Activated T-helper 2 cell treated with anti-CD3 and anti-CD28 coated beads, Interferon-gamma antibody, Interleukin-2, Interleukin-4, amounts not matched to agents 10 μg/mL and 5 μg/mL and 100 μg/mL, durations not matched to agents 14 hours and 24 hours and 36 hours (primary cell): ENCODE results near the gene NBPF11. TPM values are rescaled to one million over a fixed set of nuclear protein-coding genes. Genes with fewer than 3 reads are reported as not detected.
"Not testable (repeated sequence)": the region's sequence is repeated elsewhere in the genome, so short reads cannot be mapped to it uniquely, and the experiment has no call there.

Source experiments
- DNase-seq: peaks from one replicate; pipeline ENCODE4 v3.0.0; 2021; ENCODE audit warnings: low spot score
- H3K27ac Mint-ChIP-seq: one replicate; pipeline ENCODE4 v1.8.0; 2021; ENCODE audit warnings: mixed read lengths
- H3K27me3 Mint-ChIP-seq: one replicate; pipeline ENCODE4 v1.8.0; 2021; ENCODE audit warnings: low read depth, mixed read lengths
- H3K36me3 Mint-ChIP-seq: one replicate; pipeline ENCODE4 v1.8.0; 2021; ENCODE audit warnings: low read depth, mixed read lengths
- H3K4me1 Mint-ChIP-seq: one replicate; pipeline ENCODE4 v1.8.0; 2021; ENCODE audit warnings: low read depth, mixed read lengths
- H3K4me3 Mint-ChIP-seq: one replicate; pipeline ENCODE4 v1.8.0; 2021; ENCODE audit warnings: low read depth, mild to moderate bottlenecking, moderate library complexity, mixed read lengths
- H3K9me3 Mint-ChIP-seq: one replicate; pipeline ENCODE4 v1.8.0; 2021; ENCODE audit warnings: mixed read lengths
- intact Hi-C: fragments of 100-400 bp; cut with micrococcal nuclease; formaldehyde crosslinking; loops from one replicate; pipeline ENCODE4 v1.15.1; 2023
- total RNA-seq: library from RNA; stranded (reverse); gene quantifications from 2 replicates; pipeline ENCODE4 v1.2.3, GENCODE V29; 2022

NBPF11 gene
- total RNA-seq, 1 donor from 2014 or later: 9.0 TPM

GRCh38 chr1:148068606-148069005 is 83.5 kb downstream of the NBPF11 start:
- H3K4me3 Mint-ChIP-seq, H3K27ac Mint-ChIP-seq, H3K36me3 Mint-ChIP-seq, intact Hi-C loops, H3K9me3 Mint-ChIP-seq, DNase-seq, H3K27me3 Mint-ChIP-seq, H3K4me1 Mint-ChIP-seq: not testable (repeated sequence)

DNA sequence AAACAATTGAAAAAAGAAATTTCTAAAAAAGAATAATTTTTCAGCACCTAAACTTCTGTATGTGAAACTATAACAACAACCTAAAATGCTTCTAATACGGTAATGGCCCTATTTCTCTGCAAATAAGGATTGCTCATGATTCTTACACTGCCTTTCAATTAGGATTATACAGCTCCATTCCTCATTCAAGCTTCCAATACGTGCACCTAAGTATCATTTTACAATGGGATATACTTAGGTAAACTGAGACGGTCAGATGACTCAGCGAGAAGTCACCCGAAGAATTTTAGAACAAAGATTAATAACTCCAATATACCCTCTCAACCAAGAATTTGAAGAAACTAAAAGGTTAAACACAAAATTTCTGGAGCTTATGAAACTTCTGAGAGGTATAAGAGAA is 83.9 kb downstream of the NBPF11 start:
- intact Hi-C loops, H3K4me3 Mint-ChIP-seq, H3K27me3 Mint-ChIP-seq, H3K36me3 Mint-ChIP-seq, H3K27ac Mint-ChIP-seq, H3K4me1 Mint-ChIP-seq, DNase-seq, H3K9me3 Mint-ChIP-seq: not testable (repeated sequence)

DNA sequence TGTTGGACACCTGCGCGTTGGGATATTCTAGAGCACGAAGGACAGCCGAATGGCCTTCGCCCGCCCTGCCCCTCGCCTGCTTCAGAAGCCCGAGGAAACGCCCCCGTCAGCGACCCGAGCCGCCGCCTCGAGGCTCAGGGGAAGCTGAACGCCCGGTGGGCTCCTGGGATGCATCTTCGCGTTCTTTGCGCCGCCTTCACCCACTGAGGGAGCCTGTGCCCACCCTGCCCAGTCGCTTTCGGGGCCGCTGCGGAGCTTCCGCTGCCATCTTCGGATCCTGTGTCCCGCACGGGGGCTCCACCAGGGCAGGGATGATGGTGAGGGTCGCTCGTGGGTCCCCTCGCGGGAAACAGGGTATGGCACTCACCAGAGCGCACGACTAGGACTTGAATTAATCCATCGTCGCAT is 91.8 kb downstream of the NBPF11 start:
- DNase-seq, H3K36me3 Mint-ChIP-seq, H3K4me1 Mint-ChIP-seq, intact Hi-C loops, H3K9me3 Mint-ChIP-seq, H3K27ac Mint-ChIP-seq: not testable (repeated sequence)
- Mint-ChIP-seq H3K4me3 (peak overlapping the region; percentile 47), H3K27me3 (peaks cover 13% of the 10 kb centered on the region)

DNA sequence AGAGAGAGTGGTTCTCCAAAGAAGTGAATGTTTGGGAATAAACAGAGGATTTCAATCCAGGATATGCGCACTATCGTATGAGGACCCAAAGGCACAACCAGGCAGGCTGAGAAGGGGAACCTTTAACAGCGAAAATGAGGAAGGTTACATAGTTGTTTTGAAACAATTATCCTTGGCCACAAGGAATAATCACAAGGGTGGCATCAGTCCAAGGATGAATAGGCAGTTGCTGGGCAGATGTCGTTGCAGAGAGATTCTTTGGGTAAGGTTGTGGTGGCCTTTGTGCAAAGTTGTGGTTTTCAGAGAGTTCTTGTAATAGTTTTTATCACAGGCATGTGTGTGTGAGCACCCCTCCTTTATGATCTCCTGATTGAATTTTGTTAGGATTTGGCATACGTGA is 94.7 kb downstream of the NBPF11 start:
- H3K9me3 Mint-ChIP-seq, H3K27ac Mint-ChIP-seq, DNase-seq, intact Hi-C loops, H3K4me1 Mint-ChIP-seq, H3K36me3 Mint-ChIP-seq, H3K4me3 Mint-ChIP-seq: not testable (repeated sequence)
- peaks cover 13% of the 10 kb centered on the region for H3K27me3 Mint-ChIP-seq

Other genes starting within 250 kb of the NBPF11 start
- gene GJA8, start 249.5 kb downstream of the NBPF11 start, total RNA-seq: not detected in 2 replicates
- gene GPR89B, start 223.9 kb downstream of the NBPF11 start, total RNA-seq: 13.8 and 19.2 TPM in 2 replicates